ENCODE data around the gene CORO2B. TPM values are rescaled to one million over a fixed set of nuclear protein-coding genes. Genes with fewer than 3 reads are reported as not detected.

The CORO2B gene
- total and polyA plus RNA-seq, 5 donors from 2014 or later: not detected

DNA sequence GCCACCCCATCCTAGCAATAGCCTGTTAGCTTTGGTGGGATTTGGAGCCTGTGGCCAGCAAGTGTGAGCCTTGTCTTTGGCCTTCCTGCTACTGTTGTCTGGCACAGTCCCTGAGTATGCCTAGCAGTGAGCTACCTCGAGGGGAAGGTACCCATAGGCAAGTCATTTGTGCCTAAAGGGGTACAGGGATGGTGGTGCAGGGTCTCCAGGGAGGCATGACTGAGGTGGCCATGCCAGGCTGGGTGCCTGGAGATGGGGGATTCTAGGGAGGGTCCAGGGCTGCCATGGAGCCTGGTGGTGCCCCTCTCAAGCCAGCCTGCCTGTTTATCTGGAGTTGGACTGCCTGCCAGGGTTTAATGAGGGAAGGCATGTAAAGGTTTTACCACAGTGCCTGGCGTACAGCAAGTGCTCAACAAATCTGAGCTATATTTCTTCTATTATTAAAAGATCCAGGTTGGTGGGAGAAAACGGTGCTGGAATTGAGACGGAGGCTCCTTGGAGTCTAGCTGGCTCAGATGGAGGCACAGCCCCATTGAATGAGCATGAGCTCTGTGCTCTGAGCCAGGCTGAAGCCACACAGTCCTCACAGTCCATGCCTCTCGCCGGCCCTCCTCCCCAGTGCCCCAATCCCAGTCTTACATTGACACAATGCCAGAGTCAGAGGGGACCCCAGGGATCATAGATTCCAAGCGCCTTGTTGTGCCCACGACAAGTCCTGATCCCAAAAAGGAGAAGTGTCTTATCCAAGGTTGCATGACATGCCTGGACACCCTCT is 76.2 kb downstream of the CORO2B start:
- Histone ChIP-seq H3K4me3 (ENCODE audit: low read depth, low read length) (no peak overlapping the region), H3K36me3 (ENCODE audit: control insufficient read depth, insufficient read depth, low read length) (no peaks in the 10 kb centered on the region)
- no peak for DNase-seq

GRCh38 chr15:68655686-68656437 is 77.1 kb downstream of the CORO2B start:
- H3K27me3 ChIP-seq (ENCODE audit: control insufficient read depth, insufficient read depth, low read length): no peaks in the 10 kb centered on the region
- H3K4me3 ChIP-seq (ENCODE audit: low read depth, low read length): no peak overlapping the region
- Mint-ChIP-seq H3K36me3 (no peaks in the 10 kb centered on the region), H3K9me3 (no peaks in the 10 kb centered on the region), H3K27ac (no peak overlapping the region), H3K4me3 (no peak overlapping the region), H3K27me3 (no peaks in the 10 kb centered on the region), H3K4me1 (no peaks in the 10 kb centered on the region)
- no peaks in the 10 kb centered on the region for H3K36me3 ChIP-seq (ENCODE audit: control insufficient read depth, insufficient read depth, low read length)
- no peak overlapping the region for H3K27ac ChIP-seq (ENCODE audit: insufficient read depth, low read length, poor library complexity, severe bottlenecking)
- no peaks in the 10 kb centered on the region for H3K9me3 ChIP-seq (ENCODE audit: control insufficient read depth in 2 of 2, low read length in 2 of 2)
- no peaks in the 10 kb centered on the region for H3K4me1 ChIP-seq (ENCODE audit: control insufficient read depth, insufficient read depth, low read length, poor library complexity, severe bottlenecking)
- no peak for ATAC-seq (ENCODE audit: low read depth in 2 of 2)
- no peak for DNase-seq

More for the DNA sequence above, 76.2 kb downstream of the CORO2B start:
- Histone ChIP-seq H3K27me3 (ENCODE audit: control insufficient read depth, insufficient read depth, low read length) (no peaks in the 10 kb centered on the region), H3K27ac (ENCODE audit: insufficient read depth, low read length, poor library complexity, severe bottlenecking) (no peak overlapping the region), H3K9me3 (ENCODE audit: control insufficient read depth in 2 of 2, low read length in 2 of 2) (no peaks in the 10 kb centered on the region), H3K4me1 (ENCODE audit: control insufficient read depth, insufficient read depth, low read length, poor library complexity, severe bottlenecking) (no peaks in the 10 kb centered on the region)
- no peaks in the 10 kb centered on the region for H3K4me1 Mint-ChIP-seq
- no peaks in the 10 kb centered on the region for H3K27me3 Mint-ChIP-seq
- no peak overlapping the region for H3K27ac Mint-ChIP-seq
- no peak overlapping the region for H3K4me3 Mint-ChIP-seq
- no peaks in the 10 kb centered on the region for H3K9me3 Mint-ChIP-seq
- H3K36me3 Mint-ChIP-seq: no peaks in the 10 kb centered on the region
- no peak for ATAC-seq (ENCODE audit: low read depth in 2 of 2)

- Histone ChIP-seq H3K27ac (ENCODE audit: insufficient read depth, low read length, poor library complexity, severe bottlenecking) (no peak overlapping the region), H3K4me1 (ENCODE audit: control insufficient read depth, insufficient read depth, low read length, poor library complexity, severe bottlenecking) (no peaks in the 10 kb centered on the region), H3K27me3 (ENCODE audit: control insufficient read depth, insufficient read depth, low read length) (no peaks in the 10 kb centered on the region), H3K9me3 (ENCODE audit: control insufficient read depth in 2 of 2, low read length in 2 of 2) (no peaks in the 10 kb centered on the region), H3K4me3 (ENCODE audit: low read depth, low read length) (no peak overlapping the region), H3K36me3 (ENCODE audit: control insufficient read depth, insufficient read depth, low read length) (no peaks in the 10 kb centered on the region)
- ATAC-seq (ENCODE audit: low read depth in 2 of 2) (no peak), DNase-seq (no peak)
- no peaks in the 10 kb centered on the region for H3K27me3 Mint-ChIP-seq
- H3K4me3 Mint-ChIP-seq: no peak overlapping the region
- no peaks in the 10 kb centered on the region for H3K9me3 Mint-ChIP-seq
- peak overlapping the region in 1 of 3 donors; percentile 49 for H3K27ac Mint-ChIP-seq
- no peaks in the 10 kb centered on the region for H3K36me3 Mint-ChIP-seq
- no peaks in the 10 kb centered on the region for H3K4me1 Mint-ChIP-seq
Measured at GRCh38 chr15:68656438-68656739, 77.6 kb downstream of the CORO2B start.

- H3K4me1 Mint-ChIP-seq: no peaks in the 10 kb centered on the region
- no peak overlapping the region for H3K4me3 ChIP-seq (ENCODE audit: low read depth, low read length)
- no peaks in the 10 kb centered on the region for H3K9me3 Mint-ChIP-seq
- no peak overlapping the region for H3K4me3 Mint-ChIP-seq
- peaks cover 4% of the 10 kb centered on the region for H3K27me3 Mint-ChIP-seq
- H3K9me3 ChIP-seq (ENCODE audit: control insufficient read depth in 2 of 2, low read length in 2 of 2): no peaks in the 10 kb centered on the region
- ATAC-seq (ENCODE audit: low read depth in 2 of 2) (no peak), DNase-seq (no peak)
- no peaks in the 10 kb centered on the region for H3K36me3 ChIP-seq (ENCODE audit: control insufficient read depth, insufficient read depth, low read length)
- H3K27me3 ChIP-seq (ENCODE audit: control insufficient read depth, insufficient read depth, low read length): no peaks in the 10 kb centered on the region
- no peaks in the 10 kb centered on the region for H3K36me3 Mint-ChIP-seq
- H3K27ac ChIP-seq (ENCODE audit: insufficient read depth, low read length, poor library complexity, severe bottlenecking): no peak overlapping the region
- H3K27ac Mint-ChIP-seq: no peak overlapping the region
- no peaks in the 10 kb centered on the region for H3K4me1 ChIP-seq (ENCODE audit: control insufficient read depth, insufficient read depth, low read length, poor library complexity, severe bottlenecking)
Measured at GRCh38 chr15:68658151-68658550, 79.4 kb downstream of the CORO2B start.

DNA sequence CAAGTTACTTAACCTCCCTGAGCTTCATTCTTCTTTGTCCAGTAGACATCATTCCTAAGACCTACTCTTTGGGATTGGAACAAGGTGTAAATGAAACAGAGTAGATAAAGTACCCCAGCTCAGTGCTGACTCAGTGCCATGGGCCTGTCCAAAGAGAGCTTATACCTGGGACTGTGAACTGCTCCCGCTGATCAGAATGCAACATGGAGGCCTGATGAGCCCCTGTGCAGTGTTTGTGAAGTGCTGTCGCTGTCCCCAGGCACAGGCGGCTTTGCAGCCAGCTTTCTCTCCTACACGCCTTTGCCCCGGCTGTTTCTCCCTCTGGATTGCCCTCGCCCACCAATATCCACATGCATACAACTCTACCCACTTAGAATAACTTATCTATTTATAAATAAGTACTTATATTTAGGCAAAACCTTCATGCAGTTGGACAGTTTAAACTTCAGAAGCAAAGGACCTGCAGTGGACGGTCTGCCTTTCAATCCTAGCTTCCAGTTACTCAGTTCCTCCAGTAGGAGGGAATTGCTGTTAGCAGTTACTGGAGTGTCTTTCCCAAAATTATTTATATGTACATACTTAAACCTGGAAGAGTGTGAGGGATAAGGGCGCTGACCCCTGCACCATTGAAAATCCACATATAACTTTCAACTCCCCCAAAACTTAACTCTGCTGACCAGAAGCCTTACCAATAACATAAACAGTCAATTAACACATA is 80.0 kb downstream of the CORO2B start:
- Mint-ChIP-seq H3K4me3 (no peak overlapping the region), H3K4me1 (no peaks in the 10 kb centered on the region), H3K27ac (no peak overlapping the region), H3K27me3 (peaks cover 8% of the 10 kb centered on the region), H3K36me3 (no peaks in the 10 kb centered on the region), H3K9me3 (no peaks in the 10 kb centered on the region)
- no peak overlapping the region for H3K4me3 ChIP-seq (ENCODE audit: low read depth, low read length)
- ATAC-seq (ENCODE audit: low read depth in 2 of 2) (no peak), DNase-seq (no peak)
- no peaks in the 10 kb centered on the region for H3K36me3 ChIP-seq (ENCODE audit: control insufficient read depth, insufficient read depth, low read length)
- no peaks in the 10 kb centered on the region for H3K4me1 ChIP-seq (ENCODE audit: control insufficient read depth, insufficient read depth, low read length, poor library complexity, severe bottlenecking)
- no peak overlapping the region for H3K27ac ChIP-seq (ENCODE audit: insufficient read depth, low read length, poor library complexity, severe bottlenecking)
- H3K27me3 ChIP-seq (ENCODE audit: control insufficient read depth, insufficient read depth, low read length): no peaks in the 10 kb centered on the region
- H3K9me3 ChIP-seq (ENCODE audit: control insufficient read depth in 2 of 2, low read length in 2 of 2): no peaks in the 10 kb centered on the region

DNA sequence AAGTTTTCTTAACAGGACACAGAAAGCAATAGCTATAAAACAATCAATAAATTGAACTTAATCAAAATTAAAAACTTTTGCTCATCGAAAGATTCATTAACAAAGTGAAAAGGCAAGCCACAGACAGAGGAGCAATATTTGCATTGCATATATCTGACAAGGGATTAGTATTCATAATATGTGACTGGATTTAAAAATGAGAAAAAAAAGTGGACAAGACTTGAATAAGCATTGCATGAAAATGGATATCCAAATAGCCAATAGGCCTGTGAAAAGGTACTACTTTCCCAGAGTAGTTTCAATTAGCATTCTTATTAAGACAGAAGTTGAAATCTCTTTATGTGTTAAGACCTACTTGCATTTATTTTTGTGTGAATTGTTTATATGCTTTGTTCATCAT is 84.7 kb downstream of the CORO2B start:
- H3K36me3 ChIP-seq (ENCODE audit: control insufficient read depth, insufficient read depth, low read length): no peaks in the 10 kb centered on the region
- Mint-ChIP-seq H3K9me3 (no peaks in the 10 kb centered on the region), H3K27ac (no peak overlapping the region), H3K27me3 (peaks cover 19% of the 10 kb centered on the region), H3K36me3 (no peaks in the 10 kb centered on the region), H3K4me1 (no peaks in the 10 kb centered on the region), H3K4me3 (no peak overlapping the region)
- no peak overlapping the region for H3K27ac ChIP-seq (ENCODE audit: insufficient read depth, low read length, poor library complexity, severe bottlenecking)
- peaks cover 2% of the 10 kb centered on the region for H3K27me3 ChIP-seq (ENCODE audit: control insufficient read depth, insufficient read depth, low read length)
- H3K4me3 ChIP-seq (ENCODE audit: low read depth, low read length): no peak overlapping the region
- ATAC-seq (ENCODE audit: low read depth in 2 of 2) (no peak), DNase-seq (no peak)
- H3K4me1 ChIP-seq (ENCODE audit: control insufficient read depth, insufficient read depth, low read length, poor library complexity, severe bottlenecking): no peaks in the 10 kb centered on the region
- no peaks in the 10 kb centered on the region for H3K9me3 ChIP-seq (ENCODE audit: control insufficient read depth in 2 of 2, low read length in 2 of 2)

DNA sequence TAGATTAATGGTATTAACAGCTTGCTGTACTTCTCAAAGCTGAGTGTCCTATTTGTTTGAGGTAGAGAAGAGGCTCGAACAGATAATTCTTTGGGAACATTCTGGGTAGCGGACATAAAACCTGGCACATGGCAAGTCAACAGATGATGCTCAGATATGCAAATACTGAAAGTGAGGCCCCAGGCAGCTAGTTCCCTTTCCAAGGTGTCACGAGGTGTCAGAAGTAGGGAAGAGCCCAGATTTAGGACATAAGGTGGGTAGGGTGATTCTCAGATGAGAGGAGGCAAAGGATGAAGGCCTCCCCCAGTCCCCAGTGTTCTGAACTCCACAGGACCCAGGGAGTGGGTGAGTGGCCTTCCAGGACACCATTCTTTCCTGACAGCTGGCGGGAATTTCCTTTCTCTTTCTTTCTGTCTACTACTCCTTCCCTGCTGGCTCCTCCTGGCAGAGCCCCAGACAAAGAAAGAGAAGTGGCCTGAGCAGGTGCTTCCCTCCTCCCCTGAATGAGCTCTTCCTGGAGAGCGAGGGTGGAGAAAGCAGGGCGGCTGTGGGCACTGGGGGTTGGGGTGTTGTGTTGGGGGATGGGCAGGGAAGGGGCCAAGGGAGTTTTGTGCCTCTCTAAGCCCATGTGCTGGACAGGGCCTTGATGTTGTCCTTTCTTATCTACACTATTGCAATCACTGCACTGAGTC is 87.5 kb downstream of the CORO2B start:
- Histone ChIP-seq H3K4me1 (ENCODE audit: control insufficient read depth, insufficient read depth, low read length, poor library complexity, severe bottlenecking) (no peaks in the 10 kb centered on the region), H3K4me3 (ENCODE audit: low read depth, low read length) (no peak overlapping the region), H3K27ac (ENCODE audit: insufficient read depth, low read length, poor library complexity, severe bottlenecking) (no peak overlapping the region), H3K27me3 (ENCODE audit: control insufficient read depth, insufficient read depth, low read length) (peaks cover 2% of the 10 kb centered on the region), H3K9me3 (ENCODE audit: control insufficient read depth in 2 of 2, low read length in 2 of 2) (no peaks in the 10 kb centered on the region), H3K36me3 (ENCODE audit: control insufficient read depth, insufficient read depth, low read length) (no peaks in the 10 kb centered on the region)
- no peak for DNase-seq
- H3K9me3 Mint-ChIP-seq: no peaks in the 10 kb centered on the region
- peaks cover 19% of the 10 kb centered on the region for H3K27me3 Mint-ChIP-seq
- no peak overlapping the region for H3K4me3 Mint-ChIP-seq
- no peaks in the 10 kb centered on the region for H3K36me3 Mint-ChIP-seq
- H3K27ac Mint-ChIP-seq: no peak overlapping the region
- ATAC-seq (ENCODE audit: low read depth in 2 of 2): no peak
- H3K4me1 Mint-ChIP-seq: no peaks in the 10 kb centered on the region
